ENCODE results near the gene RNASE12.
"Not testable (repeated sequence)": the region's sequence is repeated elsewhere in the genome, so short reads cannot be mapped to it uniquely, and the experiment has no call there.

Gene RNASE12

GRCh38 chr14:20613094-20614037 is 22.2 kb upstream of the RNASE12 start:
- peak; percentile 88 for DNase-seq (ENCODE audit: low spot score)

- DNase-seq (ENCODE audit: low spot score), result no peak
Measured at GRCh38 chr14:20612403-20612802, 21.2 kb upstream of the RNASE12 start.

- no peak for DNase-seq (ENCODE audit: low spot score)
Measured at GRCh38 chr14:20611277-20611676, 20.1 kb upstream of the RNASE12 start.

- peak; percentile 49 for DNase-seq (ENCODE audit: low spot score)
Measured at GRCh38 chr14:20610002-20610765, 19.0 kb upstream of the RNASE12 start.

GRCh38 chr14:20609215-20610001 is 18.2 kb upstream of the RNASE12 start:
- peak; percentile 82 for DNase-seq (ENCODE audit: low spot score)

- DNase-seq (ENCODE audit: low spot score), result no peak
Measured at GRCh38 chr14:20608383-20609110, 17.4 kb upstream of the RNASE12 start.

- no peak for DNase-seq (ENCODE audit: low spot score)
Measured at GRCh38 chr14:20607617-20608016, 16.4 kb upstream of the RNASE12 start.

GRCh38 chr14:20606902-20607242 is 15.7 kb upstream of the RNASE12 start:
- no peak for DNase-seq (ENCODE audit: low spot score)

- peak; percentile 40 for DNase-seq (ENCODE audit: low spot score)
Measured at GRCh38 chr14:20606190-20606901, 15.2 kb upstream of the RNASE12 start.

GRCh38 chr14:20603813-20604690 is 12.9 kb upstream of the RNASE12 start:
- no peak for DNase-seq (ENCODE audit: low spot score)

GRCh38 chr14:20602583-20602982 is 11.4 kb upstream of the RNASE12 start:
- DNase-seq (ENCODE audit: low spot score), result no peak

GRCh38 chr14:20601522-20601921 is 10.3 kb upstream of the RNASE12 start:
- no peak for DNase-seq (ENCODE audit: low spot score)

GRCh38 chr14:20597108-20597507 is 5.9 kb upstream of the RNASE12 start:
- DNase-seq (ENCODE audit: low spot score), result no peak

GRCh38 chr14:20595726-20596125 is 4.5 kb upstream of the RNASE12 start:
- not testable (repeated sequence) for DNase-seq (ENCODE audit: low spot score)

GRCh38 chr14:20592574-20592973 is 1.4 kb upstream of the RNASE12 start:
- DNase-seq (ENCODE audit: low spot score), result no peak

- no peak for DNase-seq (ENCODE audit: low spot score)
Measured at GRCh38 chr14:20587489-20588154, 3.6 kb downstream of the RNASE12 start, which contains the start of gene RNASE11. Gene RNASE11 (minus strand): TSS chr14:20588001.

GRCh38 chr14:20583908-20584307 is 7.3 kb downstream of the RNASE12 start:
- DNase-seq (ENCODE audit: low spot score), result no peak

- DNase-seq (ENCODE audit: low spot score), result no peak
Measured at GRCh38 chr14:20583142-20583541, 8.0 kb downstream of the RNASE12 start.

- DNase-seq (ENCODE audit: low spot score), result no peak
Measured at GRCh38 chr14:20580242-20580641, 10.9 kb downstream of the RNASE12 start.

Measured in AG08395 (cell line).